Dedifferentiated amniotic fluid mesenchymal stem cell (primary cell): Measurements from ENCODE around the gene STK26.
"Not testable (repeated sequence)": the region's sequence is repeated elsewhere in the genome, so short reads cannot be mapped to it uniquely, and the experiment has no call there.

Source experiments
- DNase-seq: peaks from one replicate; pipeline ENCODE4 v3.0.0-alpha.2; 2016; ENCODE audit errors: extremely low spot score

The STK26 gene

GRCh38 chrX:132094164-132094563, 71.1 kb downstream of the STK26 start:
- no peak for DNase-seq

DNA sequence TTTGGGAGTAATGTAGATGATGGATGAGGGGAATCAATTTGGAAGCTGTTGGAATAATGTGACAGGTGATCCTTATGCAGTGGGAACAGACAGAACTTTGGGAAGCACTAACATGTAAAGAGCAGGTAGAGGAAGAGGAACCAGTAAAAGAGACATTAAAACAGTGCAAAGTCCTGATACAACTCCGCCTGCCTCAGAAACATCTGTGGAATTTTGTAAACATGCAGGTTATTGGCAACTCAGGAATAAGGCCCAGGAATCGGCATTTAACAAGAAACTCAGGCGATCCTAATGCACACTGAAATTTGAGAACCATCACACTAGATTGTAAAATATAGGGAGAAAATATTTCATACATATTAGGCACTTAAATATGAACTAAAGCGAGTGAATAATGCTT, 75.6 kb downstream of the STK26 start:
- DNase-seq = not testable (repeated sequence)

DNA sequence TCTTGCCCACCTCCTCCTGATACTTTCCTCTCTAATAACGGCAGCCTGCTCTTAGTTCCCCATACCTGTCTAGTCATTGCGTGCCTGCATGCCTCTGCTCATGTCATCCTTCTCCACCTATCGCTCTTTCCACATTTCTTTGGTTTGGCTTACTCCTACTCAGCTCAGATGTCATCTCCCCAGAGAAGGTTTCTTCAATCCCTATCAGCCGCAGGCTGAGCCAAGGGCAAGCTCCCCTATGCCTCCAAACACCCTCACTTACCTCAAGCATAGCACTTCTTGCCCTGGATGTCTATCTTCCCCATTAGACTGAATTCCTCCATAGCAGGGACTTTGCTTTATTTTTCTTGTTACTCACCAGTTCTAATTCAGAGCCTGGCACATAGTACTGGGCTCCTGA, 78.1 kb downstream of the STK26 start:
- DNase-seq = no peak

DNA sequence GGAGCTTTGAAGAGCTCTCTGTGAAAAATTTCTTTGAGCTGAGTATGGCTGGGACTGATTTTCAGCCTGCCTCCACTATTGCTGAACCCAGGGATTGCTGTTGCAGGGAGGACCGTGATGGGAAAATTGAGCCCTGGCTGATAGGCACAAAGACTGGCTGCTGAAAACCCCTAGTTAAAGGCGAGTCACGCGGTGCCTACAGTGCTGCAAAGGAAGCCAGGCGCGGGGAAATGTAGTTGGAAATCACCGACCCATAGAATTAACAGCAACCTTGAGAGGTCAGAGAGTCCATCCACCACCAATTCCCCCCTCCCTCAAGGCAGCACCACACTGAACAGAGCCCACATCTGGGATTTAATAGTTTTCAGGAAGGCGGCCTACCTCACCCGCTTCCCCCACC, 78.7 kb downstream of the STK26 start:
- no peak for DNase-seq

- DNase-seq = no peak
Observed at GRCh38 chrX:132107291-132107690, 84.2 kb downstream of the STK26 start.

DNA sequence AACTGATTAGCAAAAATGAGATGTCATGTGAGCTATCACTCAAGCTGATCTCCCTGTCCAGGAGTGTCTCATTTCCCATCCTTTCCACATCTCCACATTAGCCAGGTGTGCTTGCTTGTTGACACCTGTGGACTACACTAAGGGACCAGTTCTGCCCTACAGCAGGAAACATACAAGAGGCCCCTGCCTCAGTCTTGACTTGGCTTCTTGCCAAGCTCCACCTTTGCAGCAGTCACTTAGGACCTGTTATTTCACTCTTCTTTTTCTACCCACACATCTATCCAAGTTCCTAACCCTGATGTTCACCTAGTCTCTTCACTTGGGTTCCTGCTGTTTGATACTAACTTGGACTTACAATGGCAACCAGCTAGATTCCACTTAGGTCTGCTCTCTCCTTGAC, 91.5 kb downstream of the STK26 start:
- DNase-seq = no peak

- DNase-seq = no peak
Observed at GRCh38 chrX:132115792-132116191, 92.7 kb downstream of the STK26 start.

DNA sequence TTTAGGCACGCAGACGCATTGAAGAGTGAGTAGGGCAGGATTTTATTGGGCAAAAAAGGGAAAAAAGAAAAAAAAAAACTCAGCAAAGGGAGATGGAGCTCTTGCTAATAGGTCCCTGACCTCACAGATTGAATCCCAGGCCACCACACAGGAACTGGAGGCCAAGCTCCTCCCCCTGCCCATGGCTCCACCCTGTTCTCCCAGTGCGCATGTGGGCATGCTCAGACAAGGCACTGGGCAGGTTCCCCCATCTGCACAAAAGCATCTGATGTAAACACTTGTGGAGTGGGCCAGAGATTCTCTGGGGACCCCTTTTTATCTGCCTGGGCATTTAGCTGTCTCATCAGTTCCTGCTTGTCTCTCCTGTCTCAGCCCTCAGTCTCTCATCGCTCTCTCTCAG, 95.3 kb downstream of the STK26 start:
- no peak for DNase-seq

GRCh38 chrX:132119283-132119682, 96.2 kb downstream of the STK26 start:
- DNase-seq = no peak

DNA sequence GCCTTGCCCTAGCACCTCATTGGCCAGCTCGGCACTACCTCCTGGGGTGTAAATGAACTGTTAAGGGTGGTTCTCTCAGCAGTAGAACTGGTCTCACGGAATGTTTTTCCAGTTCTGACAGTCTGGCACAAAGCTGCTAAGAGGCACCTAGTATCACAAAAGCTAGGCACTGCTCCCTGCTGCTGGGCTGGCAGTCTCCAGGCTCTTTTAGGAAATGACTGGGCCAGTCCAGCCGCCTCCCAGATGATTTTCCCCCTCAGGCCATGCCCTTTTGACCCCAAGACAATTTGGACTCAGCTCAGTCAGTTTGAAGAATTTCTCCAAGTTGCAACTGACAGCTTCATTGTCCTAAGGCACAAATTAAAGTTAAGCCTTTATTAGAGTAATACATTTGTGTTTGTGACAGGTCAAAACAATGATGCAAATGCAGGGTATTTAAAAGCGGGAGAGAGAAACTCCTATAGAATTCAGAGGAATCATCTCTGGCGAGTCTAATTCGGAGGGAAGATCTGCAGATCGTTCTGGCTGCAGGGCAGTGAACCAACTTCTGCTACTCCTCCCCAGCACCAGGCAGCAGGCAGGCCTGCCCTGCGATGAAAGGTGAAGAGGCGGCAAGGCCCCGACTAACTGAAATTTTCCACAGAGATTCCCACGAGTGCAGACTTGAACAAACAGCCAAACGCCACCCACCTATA, 96.9 kb downstream of the STK26 start:
- DNase-seq = no peak

DNA sequence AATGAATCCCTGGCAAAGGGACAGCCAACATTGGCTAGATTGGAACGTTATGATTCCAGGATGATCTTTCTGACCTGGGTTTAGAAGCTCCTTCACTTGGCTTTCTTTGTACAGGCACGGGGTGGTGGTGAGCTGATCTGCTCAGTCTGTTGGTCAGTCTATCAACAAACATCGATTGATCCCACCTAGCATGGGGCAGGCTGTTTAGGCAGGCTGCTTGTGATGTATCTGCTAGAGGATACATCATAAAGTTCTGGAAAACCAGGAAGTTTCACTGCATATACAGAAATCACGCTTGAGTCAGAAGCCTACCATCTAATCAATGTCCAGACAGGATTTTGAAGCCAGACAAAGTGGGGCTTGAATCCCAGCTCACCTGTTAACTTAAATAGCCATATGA, 97.8 kb downstream of the STK26 start:
- DNase-seq = no peak
